Measurements from ENCODE around the gene GCK.

Gene GCK

DNA sequence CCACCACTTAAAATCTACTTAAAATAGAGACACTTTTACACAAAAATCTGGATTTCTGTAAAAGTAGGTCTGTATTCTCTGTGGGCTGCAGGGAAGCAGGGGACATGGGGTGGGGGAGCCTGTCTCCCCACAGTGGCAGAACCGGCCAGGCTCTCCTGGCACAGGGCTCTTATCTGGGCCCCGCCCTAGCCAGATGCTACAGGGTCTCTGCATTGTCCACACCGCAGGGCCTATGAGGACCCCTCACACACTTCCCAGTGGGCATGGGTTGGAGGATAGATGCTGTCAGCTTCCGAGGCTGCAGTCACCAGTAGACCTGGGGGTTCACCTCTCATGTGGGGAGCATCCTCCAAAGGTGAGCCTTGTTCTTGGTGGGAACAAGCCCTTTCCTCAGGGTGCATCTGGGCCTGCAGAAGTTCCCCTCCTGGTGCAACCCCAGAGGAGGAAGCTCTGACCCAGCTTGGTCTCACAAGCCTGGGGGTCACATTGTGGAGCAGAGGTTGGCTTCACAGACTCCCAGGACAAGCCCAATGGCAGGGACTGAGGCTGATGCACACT, 32.7 kb downstream of the GCK start:
- TF ChIP-seq, protein P1, sequence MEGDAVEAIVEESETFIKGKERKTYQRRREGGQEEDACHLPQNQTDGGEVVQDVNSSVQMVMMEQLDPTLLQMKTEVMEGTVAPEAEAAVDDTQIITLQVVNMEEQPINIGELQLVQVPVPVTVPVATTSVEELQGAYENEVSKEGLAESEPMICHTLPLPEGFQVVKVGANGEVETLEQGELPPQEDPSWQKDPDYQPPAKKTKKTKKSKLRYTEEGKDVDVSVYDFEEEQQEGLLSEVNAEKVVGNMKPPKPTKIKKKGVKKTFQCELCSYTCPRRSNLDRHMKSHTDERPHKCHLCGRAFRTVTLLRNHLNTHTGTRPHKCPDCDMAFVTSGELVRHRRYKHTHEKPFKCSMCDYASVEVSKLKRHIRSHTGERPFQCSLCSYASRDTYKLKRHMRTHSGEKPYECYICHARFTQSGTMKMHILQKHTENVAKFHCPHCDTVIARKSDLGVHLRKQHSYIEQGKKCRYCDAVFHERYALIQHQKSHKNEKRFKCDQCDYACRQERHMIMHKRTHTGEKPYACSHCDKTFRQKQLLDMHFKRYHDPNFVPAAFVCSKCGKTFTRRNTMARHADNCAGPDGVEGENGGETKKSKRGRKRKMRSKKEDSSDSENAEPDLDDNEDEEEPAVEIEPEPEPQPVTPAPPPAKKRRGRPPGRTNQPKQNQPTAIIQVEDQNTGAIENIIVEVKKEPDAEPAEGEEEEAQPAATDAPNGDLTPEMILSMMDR (conservative IDR thresholded peaks at IDR 0.05; ENCODE audit: low read depth, low read length), result no peak
- no peak overlapping the region for H3K4me3 ChIP-seq (ENCODE audit: low read depth, low read length)
- no peak for DNase-seq (ENCODE audit: low read depth)

- DNase-seq (ENCODE audit: low read depth), result no peak
- TF ChIP-seq, protein P1 (conservative IDR thresholded peaks at IDR 0.05; ENCODE audit: low read depth, low read length), result no peak
- no peak overlapping the region for H3K4me3 ChIP-seq (ENCODE audit: low read depth, low read length)
These were observed 33.8 kb downstream of the GCK start for GRCh38 chr7:44155191-44156185.

- TF ChIP-seq, protein P1 (conservative IDR thresholded peaks at IDR 0.05; ENCODE audit: low read depth, low read length), result no peak
- H3K4me3 ChIP-seq (ENCODE audit: low read depth, low read length), result no peak overlapping the region
- no peak for DNase-seq (ENCODE audit: low read depth)
These were observed 34.5 kb downstream of the GCK start for GRCh38 chr7:44154703-44155102.

DNA sequence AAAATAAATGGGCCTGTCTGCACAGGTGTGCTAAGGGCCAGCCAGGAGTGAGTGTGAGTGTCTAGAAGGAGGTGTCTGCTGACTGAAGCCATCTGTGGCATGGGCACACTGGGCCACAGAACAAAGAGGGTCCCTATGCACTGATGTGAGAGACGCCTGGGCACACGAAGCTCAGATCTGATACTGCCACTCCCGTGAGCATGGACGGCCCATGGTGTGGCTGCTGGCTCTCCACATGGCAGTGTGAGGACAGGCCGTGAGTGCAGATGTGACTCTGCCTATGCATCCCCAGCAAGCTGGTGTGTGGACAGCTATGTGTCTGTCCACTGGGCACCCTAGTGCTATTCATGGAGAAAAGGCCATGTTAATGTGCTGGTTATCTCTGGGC, 35.3 kb downstream of the GCK start:
- TF ChIP-seq, protein P1 (conservative IDR thresholded peaks at IDR 0.05; ENCODE audit: low read depth, low read length), result no peak
- no peak overlapping the region for H3K4me3 ChIP-seq (ENCODE audit: low read depth, low read length)
- no peak for DNase-seq (ENCODE audit: low read depth)

GRCh38 chr7:44152971-44153947, 36.0 kb downstream of the GCK start:
- DNase-seq (ENCODE audit: low read depth), result no peak
- no peak overlapping the region for H3K4me3 ChIP-seq (ENCODE audit: low read depth, low read length)
- TF ChIP-seq, protein P1 (conservative IDR thresholded peaks at IDR 0.05; ENCODE audit: low read depth, low read length), result no peak

DNA sequence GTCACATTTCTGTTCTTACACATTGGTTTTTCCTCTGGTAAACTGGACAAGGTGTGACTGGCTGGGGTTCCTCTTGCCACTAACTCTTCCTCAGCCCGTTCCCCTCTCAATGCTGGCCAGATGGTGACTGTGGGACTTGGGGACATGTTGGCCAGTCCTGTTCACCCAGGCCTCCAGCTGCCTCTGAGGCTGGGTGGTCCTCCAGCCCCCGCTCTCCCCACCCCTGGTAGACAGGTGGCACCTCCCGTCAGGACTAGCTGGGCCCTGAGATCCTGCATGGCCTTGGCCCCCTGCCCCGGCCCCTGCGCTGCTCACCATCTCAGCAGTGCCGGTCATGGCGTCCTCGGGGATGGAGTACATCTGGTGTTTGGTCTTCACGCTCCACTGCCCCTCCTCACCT, 37.3 kb downstream of the GCK start:
- no peak overlapping the region for H3K4me3 ChIP-seq (ENCODE audit: low read depth, low read length)
- DNase-seq (ENCODE audit: low read depth), result no peak
- TF ChIP-seq, protein P1 (conservative IDR thresholded peaks at IDR 0.05; ENCODE audit: low read depth, low read length), result no peak

Data from choroid plexus epithelial cell (primary cell).